ENCODE data around the gene BEST1. TPM values are rescaled to one million over a fixed set of nuclear protein-coding genes. Genes with fewer than 3 reads are reported as not detected.

BEST1 gene
- polyA plus RNA-seq (ENCODE audit: insufficient read length) = 2.5 TPM

DNA sequence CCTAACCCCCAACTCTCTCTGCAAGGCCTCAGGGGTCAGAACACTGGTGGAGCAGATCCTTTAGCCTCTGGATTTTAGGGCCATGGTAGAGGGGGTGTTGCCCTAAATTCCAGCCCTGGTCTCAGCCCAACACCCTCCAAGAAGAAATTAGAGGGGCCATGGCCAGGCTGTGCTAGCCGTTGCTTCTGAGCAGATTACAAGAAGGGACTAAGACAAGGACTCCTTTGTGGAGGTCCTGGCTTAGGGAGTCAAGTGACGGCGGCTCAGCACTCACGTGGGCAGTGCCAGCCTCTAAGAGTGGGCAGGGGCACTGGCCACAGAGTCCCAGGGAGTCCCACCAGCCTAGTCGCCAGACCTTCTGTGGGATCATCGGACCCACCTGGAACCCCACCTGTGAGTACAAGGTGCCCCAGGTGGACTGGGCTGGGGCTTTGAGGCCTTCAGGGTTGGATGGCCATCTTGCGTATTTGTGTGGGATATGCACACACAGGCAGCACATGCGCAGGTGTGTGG, at the start of gene BEST1:
Gene BEST1 (plus strand): TSS at position 317 of the 513 bp plus-strand sequence. CDS start 1,456 bp downstream, outside the sequence.
- no peak for DNase-seq (ENCODE audit: low read depth)

DNA sequence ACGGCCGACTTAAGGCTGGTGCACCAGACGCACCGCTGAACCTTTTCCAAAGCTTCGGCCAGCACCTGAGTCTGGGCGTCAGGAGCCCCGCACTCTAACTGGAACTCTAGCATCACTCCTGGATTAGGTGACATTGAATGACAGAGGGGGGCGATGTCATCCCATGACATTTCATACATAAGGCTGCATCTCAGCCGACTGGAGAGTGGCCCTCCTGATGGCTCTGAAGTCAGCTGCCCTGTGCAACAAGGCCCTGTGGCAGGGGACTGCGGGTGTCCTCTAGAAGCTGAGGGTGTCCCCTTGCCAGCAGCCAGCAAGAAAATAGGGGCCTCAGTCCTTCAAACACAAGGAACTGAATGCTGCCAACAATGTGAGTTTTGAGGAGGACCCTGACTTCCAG, 48.8 kb upstream of the BEST1 start:
- no peak for DNase-seq (ENCODE audit: low read depth)

GRCh38 chr11:61902313-61902712, 47.8 kb upstream of the BEST1 start:
- DNase-seq (ENCODE audit: low read depth) = no peak

GRCh38 chr11:61903845-61904244, 46.3 kb upstream of the BEST1 start:
- DNase-seq (ENCODE audit: low read depth) = no peak

- DNase-seq (ENCODE audit: low read depth) = no peak
Measured at GRCh38 chr11:61904539-61905048, 45.6 kb upstream of the BEST1 start.

DNA sequence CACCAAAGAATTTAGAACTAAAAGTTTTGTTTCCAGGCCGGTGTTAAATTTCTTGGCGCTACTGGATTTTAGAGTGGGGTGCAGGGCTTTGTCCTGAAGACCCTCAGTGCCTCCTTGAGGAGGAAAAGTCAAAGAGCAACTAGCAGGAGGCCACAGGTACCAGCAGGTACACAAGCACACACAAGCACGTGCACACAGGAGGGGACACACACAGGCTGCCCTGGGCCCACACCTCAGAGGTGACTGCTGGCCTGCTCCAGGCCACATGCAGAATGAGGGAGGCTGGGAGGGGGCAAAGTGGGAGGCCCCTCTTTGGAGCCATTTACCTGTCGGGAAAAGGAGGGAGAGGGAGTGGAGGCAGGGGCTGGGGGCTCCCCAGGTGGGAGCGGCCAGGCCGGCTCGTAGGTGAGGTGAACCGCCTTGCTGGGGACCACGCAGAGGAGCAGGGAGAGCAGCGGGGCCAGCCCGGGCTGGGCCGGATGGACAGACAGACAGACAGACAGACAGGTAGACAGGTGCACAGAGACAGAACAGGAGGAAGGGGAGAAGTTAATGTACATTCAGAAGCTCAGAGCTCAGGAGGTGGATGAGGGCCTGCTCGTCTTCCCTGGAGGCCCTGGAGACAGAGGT, 45.0 kb upstream of the BEST1 start:
- no peak for DNase-seq (ENCODE audit: low read depth)

GRCh38 chr11:61905801-61906521, 44.2 kb upstream of the BEST1 start:
- no peak for DNase-seq (ENCODE audit: low read depth)

- no peak for DNase-seq (ENCODE audit: low read depth)
Measured at GRCh38 chr11:61906522-61906909, 43.6 kb upstream of the BEST1 start.

GRCh38 chr11:61907282-61907681, 42.9 kb upstream of the BEST1 start:
- no peak for DNase-seq (ENCODE audit: low read depth)

- no peak for DNase-seq (ENCODE audit: low read depth)
Measured at GRCh38 chr11:61907871-61908729, 42.1 kb upstream of the BEST1 start.

DNA sequence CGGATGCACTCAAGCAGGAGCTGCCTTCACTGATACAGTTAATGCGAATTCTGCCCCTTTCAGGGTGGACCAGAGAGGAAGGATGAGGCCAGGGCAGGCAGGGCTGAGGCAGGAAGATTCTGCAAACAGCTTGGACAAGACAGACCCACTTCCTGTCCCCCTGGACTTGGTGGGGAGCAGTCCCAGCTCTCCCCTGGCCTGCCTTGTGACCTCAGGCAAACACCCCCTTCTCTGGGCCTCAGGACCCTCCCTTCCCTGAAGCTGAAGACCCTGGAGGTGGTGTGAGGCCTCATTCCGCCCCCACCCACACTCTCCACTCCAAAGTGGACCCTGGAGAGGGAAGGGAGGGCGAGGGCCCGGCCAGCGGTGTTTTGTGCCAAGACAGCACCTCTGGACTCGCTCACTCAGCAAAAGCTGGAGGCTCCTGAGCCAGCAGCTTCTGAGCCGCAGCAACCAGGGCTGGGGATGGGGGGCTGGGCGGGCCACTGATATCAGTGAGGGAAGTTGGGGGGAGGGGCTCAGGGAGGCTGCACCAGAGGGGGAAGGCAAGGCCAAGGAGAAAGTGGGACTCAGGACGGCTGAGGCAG, 41.3 kb upstream of the BEST1 start:
- no peak for DNase-seq (ENCODE audit: low read depth)

- no peak for DNase-seq (ENCODE audit: low read depth)
Measured at GRCh38 chr11:61910187-61911127, 39.7 kb upstream of the BEST1 start.

DNA sequence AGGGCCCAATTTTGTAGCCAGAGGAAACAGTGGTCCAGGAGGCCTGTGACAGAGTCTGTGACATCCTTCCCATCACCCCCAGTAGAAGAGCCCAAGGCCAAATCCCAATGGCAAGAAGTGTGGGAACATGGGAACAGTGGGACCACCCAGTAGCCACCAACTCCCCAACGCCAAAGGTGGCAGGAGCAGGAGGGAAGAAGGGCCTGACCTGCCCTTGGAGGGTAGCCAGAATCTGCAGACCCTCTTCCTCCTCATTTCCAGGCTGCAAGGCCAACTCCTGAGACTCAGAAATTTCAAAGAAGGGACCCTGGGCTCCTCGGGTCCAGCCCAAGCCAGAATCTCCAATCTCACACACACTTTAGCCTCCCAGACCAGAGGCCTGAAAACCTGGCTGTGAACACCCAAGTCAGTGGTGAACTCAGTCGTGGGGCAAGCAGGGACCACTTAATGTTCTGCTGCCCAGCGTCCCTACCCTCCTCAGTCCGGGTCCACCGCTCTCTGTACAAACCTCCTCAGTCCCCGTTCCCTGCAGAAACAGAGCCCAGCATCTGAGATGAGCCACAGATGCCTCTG, 38.9 kb upstream of the BEST1 start:
- no peak for DNase-seq (ENCODE audit: low read depth)

GRCh38 chr11:61911701-61912529, 38.2 kb upstream of the BEST1 start:
- DNase-seq (ENCODE audit: low read depth) = no peak

GRCh38 chr11:61912530-61912898, 37.6 kb upstream of the BEST1 start:
- no peak for DNase-seq (ENCODE audit: low read depth)

DNA sequence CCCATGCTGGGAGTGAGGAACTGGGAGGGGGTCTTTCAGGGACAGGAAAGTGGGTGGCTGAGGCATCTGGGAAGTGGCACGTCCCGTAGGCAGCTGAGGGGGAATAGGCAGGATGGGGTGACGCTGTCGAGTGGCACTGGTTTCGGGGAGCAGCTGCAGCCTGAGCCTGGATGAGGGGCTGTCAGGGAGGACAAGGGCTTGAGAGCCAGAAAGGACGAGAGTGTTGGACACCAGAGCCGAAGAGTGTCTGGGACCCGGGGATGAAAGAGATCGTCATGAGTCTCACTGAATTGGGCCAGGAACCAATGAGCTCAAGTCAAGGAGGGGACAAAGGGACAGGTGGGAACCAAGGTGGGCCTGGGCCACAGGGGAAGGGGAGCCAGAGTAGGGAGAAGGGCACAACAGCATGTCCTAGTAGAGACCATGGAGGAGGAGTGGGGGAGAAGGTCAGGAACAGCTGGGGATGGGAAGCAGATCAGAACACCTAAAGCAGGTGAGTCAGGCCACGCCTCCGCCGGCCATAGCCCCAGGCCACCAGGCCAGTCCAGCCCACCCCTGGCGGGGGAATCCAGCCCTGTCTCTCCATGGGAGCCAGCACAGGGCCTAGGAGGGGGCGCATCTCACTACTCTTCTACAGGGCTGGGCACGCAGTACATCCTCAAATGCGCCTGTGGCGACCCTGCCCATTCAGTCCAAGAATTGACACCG, 37.0 kb upstream of the BEST1 start:
- DNase-seq (ENCODE audit: low read depth) = no peak

DNA sequence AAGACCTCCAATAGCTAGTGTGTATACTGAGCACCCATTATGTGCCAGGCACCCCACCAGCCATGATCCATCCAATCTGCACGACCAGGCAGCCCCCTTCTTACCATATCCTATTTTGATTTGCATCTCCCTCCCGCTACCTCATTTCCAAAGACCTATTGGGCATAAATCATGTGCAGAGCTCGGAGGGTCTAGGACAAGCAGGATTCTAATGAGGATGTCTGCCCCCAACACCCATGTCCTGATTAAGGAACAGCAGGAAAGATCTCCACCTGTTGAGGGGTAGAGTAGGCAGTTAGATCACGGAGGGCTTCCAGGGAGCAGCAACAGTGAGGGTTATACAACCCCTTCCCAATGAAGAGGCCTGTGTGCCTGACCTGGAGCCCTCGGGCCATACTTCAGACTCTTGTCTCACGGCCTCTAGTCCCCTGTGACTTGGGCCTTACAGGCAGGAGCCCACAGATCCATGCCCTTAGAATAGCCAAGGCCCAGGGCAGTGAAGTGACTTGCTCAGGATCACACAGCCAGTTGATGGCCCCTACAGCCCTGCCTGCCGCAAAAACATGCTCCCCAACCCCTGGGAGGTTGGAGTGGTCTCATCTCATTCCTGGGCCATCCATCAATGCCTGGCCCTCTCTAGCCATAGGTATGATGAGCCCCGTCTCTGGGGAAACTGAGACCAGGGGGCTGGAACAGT, 36.3 kb upstream of the BEST1 start:
- DNase-seq (ENCODE audit: low read depth) = no peak

Measured in forelimb muscle (tissue), 1 donor.